GM21360 (cell line): ENCODE data around the gene BTBD1.
"Not testable (repeated sequence)": the region's sequence is repeated elsewhere in the genome, so short reads cannot be mapped to it uniquely, and the experiment has no call there.

ENCODE experiments used
- ATAC-seq: cut with Tn5 transposase; IDR thresholded peaks from one replicate; pipeline ENCODE4 v1.9.1; 2021; ENCODE audit warnings: mild to moderate bottlenecking, moderate library complexity; ENCODE audit not compliant: unreplicated experiment

Gene BTBD1

DNA sequence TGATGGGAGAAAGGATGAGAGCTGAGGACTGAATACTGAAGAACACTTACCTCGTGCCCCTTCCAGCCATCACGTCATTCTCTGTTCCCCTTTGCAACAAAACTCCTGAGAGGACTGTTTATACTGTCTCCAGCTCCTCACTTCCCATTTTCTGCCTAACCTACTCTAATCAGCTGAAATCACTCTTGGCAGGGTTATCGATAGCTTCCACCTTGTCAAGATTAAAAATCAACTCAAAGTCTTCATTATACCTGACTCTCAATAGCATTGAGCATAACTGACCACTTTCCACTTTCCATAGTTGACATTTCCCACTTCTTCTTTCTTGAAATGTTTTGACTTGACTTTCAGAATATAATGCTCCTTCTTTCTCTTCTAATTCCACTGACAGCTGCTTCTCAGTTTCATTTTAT lies 4.3 kb downstream of the BTBD1 start:
- ATAC-seq: no peak

DNA sequence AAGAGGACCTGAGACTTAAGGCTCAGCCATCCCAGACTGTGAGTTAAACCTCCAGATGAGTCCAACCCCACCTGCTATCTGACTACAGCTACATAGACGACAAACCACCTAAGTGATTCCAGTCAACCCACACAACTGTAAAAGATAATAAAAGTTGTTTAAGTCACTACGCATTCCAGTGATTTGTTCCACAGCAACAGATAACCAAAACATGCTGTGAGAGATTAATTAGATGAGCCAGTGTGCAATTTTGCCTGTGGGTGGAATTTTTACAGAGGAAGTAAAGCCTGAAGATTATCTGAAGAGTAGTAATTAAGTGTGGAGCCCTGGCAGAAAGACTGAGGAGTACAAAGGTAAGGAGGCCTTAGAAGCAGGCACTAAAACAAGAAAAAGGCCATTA lies 5.4 kb downstream of the BTBD1 start:
- no peak for ATAC-seq

DNA sequence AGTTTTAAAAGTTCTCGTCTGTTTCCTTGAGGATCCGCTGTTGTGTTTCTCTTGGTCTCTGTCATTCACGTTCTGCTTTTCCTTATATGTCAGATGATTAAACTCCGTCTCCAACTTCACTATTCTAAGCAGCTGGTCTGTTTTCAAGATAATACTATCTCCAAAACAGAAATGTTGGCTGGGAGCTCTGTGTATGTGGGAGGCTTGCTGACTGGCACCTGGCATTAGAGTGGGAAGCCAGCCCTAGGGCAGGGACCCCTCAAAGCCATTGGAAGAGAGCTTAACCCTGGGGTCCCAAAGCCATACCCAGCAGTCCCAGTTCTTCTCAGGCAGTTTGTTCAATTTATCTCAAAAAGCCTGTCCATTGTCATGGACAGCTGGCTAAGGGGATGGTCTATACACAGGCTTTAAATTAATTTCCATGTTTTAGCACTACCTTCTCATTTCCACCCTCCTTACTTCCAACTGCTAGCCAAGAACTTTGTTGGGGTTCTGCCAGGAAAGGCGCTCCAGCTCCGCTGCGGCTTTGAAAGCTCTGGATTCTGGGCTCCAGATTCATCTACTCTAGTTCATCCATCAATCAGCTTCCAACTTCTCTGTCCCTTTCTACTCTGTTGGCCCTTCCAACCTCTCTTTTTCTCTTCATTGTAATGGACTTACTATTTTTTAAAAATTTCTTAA lies 9.2 kb downstream of the BTBD1 start:
- no peak for ATAC-seq

DNA sequence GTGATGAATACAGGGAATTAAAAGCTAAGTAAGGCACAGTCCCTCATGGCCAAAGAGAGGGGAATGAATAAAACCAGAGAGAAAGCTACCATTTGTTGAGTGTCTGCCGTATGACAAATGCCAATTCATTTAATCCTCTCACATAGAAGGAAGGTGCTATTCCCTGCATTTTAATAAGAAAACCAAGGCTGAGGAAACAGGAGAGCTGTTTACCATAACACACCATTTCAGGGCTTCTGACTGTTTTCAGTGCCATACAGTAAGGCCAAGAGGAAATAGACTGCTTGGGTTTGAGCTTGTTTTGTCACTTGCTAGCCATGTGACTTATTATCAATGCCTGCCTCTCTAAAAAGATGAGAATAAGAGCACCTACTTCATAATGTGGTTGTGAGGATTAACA lies 10.1 kb downstream of the BTBD1 start:
- ATAC-seq: no peak

DNA sequence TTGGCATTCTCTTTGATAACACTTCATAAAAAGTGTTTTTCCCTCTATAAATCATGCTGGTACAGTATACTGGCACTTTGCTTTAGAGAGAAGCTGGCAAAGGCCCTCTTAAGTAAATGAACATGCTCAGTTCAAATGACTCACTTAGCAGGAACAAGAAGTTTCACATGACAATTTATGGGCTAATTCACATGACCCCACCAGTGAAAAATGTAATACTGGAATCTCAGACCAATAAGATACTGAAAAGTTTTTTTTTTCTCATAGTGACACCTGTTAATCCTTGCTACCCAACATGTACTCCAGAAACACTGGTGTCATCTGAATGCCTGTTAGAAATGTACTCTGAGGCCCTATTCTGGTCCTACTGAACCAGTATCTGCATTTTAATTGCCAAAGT lies 13.9 kb downstream of the BTBD1 start:
- ATAC-seq: no peak

DNA sequence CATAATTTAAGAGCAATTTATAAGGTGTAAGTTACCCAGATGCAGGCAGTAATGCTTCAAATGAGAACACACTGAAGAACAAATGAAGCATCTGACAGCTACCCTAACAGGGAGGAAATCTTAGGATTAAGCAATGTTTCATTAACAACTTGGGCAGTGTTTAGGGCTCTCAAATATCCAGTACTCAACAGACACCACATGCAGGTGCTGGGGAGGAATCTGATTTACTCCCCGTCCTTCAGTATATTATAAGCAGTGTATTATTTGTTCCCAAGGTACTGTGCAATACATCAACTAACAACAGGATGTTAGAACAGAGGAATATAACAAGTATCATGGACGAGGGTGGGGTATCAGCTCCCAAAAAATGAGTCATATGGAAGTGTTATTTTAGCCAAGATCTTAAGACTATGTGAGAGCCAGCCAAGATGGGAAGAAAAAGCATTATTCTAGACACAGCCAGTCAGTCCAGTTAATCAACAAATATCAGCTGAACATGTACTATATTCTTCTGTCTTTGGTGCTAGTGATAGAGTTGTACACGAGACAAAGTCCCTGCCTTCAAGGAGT lies 20.4 kb downstream of the BTBD1 start:
- ATAC-seq: no peak

DNA sequence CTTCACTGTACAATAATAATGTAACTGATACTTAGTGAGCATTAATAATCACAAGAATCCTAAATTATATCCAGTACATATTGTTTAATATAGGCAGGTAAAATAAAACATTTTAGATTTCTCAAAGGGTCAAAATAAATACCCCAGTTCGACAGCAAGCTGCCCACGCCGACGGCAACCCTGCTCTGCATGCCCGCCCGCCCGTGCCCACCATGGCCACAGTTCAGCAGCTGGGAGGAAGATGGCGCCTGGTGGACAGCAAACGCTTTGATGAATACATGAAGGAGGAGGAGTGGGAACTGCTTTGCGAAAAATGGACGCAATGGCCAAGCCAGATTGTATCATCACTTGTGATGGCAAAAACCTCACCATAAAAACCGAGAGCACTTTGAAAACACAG lies 22.9 kb downstream of the BTBD1 start:
- no peak for ATAC-seq

DNA sequence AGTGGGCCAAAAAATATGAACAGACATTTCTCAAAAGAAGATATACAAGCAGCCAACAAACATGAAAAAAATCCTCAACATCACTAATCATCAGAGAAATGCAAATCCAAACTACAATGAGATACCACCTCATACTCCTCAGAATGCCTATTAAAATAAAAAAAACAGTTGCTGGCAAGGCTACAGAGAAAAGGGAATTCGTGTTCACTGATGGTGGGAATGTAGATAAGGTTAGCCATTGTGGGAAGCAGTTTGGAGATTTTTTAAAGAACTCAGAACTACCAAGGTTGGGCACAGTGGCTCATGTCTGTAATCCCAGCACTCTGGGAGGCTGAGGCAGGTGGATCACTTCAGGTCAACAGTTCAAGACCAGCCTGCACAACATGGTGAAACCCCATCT lies 27.8 kb downstream of the BTBD1 start:
- ATAC-seq: no peak

DNA sequence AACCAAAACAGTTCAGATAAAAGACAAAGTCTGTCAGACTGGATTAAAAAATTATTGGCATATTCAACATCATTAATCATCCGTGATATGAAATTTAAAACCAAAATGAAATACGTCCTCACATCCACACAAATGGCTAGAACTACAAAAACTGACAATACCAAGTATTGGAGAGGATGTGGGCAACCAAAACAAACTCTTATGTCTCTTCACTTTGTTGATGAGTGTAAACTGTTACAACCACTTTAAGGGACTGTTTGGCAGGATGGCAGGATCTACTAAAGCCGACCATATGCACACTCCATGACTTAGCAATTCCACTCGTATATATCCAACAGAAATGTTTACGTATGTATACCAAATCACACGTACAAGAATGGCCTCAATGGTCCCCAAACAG lies 30.8 kb downstream of the BTBD1 start:
- ATAC-seq: no peak

DNA sequence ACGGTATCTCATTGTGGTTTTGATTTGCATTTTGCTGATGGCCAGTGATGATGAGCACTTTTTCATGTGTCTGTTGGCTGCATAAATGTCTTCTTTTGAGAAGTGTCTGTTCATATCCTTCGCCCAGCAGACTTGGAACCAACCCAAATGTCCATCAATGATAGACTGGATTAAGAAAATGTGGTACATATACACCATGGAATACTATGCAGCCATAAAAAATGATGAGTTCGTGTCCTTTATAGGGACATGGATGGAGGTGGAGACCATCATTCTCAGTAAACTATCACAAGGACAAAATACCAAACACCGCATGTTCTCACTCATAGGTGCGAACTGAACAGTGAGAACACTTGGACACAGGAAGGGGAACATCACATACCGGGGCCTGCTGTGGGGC lies 35.8 kb downstream of the BTBD1 start:
- not testable (repeated sequence) for ATAC-seq

DNA sequence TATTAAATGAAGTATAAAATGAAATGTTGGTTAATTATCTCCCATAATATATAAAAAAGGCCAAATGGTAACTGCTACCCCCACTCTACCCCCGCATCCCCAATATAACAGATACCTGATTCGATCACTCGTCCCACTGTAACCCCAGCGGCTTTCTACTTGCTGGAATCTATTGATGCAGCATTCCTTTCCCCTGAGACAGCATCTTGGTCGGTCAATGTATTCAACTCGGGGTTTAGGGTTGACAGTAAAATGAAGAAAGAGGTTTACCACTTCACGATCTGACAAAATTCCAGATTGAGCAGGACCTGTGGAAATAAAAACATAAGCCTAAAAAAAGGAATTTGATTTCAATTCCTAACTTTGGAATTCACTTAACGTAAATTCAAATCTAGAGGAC lies 37.0 kb downstream of the BTBD1 start:
- ATAC-seq: no peak

DNA sequence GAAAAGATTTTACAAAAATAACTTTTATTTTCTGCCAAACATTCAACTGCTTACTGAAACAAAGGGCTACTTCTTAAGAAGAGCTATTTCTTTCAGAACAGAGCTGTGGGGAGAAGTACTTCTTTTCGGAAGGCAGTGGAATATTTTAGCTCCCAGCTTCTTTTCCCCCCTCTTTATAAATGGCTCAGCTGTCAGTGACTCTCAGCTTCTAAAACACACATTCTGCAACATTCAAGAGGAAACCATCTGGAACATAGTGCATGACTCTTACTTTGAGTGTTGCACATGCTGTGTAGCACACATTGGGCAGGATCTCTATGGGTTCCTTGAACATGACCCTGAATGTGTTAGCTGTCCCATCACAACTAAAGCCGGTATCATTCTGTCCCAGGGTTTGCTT lies 48.6 kb downstream of the BTBD1 start:
- no peak for ATAC-seq

DNA sequence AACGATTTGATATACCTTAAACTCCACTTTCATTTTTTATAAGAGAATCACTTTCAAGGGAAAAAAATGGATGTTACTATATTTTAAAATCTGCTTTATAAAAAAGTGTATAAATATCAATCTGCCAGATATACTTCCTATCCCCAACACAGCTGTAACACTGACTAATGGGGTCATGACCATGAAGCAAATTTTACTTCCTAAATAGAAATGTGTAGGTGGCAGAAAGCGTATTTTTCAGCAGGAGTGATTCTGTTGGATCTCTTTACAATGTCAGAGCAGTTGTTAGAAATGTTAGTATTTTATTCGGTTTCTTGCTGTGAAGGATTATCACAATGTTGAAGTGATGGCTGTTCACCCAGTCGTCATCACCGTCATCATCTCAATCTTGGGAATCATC lies 50.1 kb downstream of the BTBD1 start:
- ATAC-seq: no peak

DNA sequence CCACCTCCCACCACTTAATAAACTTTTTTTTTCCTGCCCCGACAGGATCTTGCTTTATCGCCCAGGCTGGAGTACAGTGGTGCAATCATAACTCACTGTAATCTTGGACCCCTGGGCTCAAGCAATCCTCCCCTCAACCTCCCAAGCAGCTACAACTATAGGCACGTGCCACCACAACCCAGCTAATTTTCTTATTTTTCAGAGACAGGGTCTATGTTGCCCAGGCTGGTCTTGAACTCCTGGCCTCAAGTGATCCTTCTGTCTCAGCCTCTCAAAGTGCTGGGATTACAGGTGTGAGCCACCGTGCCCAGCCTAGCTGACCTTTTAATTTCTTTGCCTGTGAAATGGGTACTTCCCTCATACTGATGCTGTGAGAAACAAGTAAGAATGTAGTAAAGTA lies 51.7 kb downstream of the BTBD1 start:
- no peak for ATAC-seq

DNA sequence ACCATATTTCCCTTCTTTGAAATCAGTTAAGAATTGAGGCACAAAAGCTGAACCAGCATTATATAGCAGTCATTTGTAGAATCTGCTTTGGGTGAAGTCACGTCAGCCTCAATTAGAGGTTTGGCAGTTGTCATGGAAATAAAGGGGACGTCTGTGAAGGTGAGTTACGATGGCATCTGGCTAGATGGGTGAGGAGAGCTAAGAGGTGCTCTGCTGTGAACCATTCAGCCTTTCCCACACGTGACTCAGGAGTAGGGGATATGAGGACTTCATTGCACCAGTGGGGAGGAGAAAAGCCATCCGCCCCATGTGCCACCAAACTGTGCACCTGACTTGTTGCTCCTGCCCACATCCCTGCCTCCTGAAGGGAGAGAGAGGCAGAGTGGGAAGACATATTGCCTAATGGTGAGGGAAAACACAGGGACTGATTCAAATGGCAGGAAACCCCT lies 52.8 kb downstream of the BTBD1 start:
- no peak for ATAC-seq

DNA sequence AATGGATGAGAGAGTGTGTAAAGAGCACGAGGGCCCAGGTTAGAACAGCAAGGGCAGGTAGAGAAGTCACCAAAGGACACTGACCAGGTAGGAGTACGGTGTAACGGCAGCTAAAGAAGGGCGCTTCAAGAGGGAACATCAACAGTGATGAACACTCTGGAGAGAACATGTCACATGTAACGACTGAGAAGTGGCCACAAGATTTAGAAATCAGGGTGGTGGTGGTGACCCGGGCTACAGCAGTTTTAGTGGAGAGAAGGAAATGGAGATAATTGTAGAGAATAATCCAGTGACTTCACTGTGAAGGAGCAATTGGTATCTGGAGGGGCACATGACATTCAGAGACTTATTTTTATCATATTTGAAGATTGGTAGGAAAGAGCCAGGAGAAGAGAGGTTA lies 54.4 kb downstream of the BTBD1 start:
- ATAC-seq: no peak

DNA sequence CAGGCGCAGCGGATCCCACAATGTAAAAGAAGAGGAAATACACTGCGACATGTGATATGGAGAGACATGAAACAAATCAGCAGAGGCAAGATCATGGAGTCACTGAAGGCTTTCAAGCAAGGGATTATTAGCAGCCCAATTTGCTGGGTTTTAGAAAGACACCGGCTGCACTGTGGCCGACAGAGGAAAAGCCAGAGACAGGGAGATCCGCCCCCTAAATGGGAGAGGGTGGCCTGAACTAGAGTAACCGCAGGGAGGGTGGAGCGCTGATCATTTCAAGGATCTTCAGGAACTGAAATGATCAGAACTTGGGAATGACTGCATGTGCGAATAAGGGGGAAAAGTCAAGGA lies 55.0 kb downstream of the BTBD1 start:
- ATAC-seq: no peak

DNA sequence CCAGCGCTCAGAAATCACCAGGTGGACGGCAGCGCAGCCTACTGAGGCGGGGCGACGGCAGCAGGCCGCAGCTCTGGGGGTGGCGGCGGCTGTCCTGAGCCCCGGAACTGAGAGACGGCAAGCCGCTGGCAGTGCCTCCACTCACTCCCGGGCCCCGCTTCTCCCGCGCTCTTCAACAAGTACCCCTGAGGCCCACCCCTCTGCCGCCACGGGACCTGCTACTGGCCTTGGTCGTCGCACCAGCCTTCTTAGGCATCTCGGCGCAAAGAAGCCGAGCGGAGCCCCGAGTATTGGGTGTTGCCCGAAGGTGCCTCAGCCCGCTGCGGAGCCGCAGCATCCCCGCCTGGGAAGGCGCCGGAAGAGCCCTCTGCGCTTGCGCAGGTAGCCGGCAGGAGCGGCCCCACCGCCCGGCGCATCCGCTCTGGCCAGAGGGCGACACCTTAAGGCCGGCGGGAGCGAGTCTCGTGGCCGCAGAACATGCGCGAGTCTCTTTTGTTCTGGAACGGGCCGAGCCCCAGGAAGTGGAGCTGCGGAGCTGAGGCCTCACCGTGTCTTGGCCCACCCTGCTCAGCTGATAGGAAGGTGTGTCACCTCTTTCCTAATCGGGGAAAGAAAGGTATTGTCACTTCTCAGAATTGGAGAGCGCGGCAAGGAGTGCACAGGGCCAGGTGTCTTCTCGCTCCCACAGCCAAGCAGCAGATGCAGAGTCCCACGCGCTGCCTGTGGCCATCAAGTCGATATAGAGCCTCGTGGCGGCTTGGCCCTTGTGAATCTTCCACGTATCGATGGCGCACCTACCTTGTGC lies 55.6 kb downstream of the BTBD1 start, which contains the start of gene C15orf40:
C15orf40 (minus strand) TSS at position 369 of the 805 bp plus-strand sequence; CDS start at position 337, 32 bp downstream.
- ATAC-seq: peak; percentile 79

DNA sequence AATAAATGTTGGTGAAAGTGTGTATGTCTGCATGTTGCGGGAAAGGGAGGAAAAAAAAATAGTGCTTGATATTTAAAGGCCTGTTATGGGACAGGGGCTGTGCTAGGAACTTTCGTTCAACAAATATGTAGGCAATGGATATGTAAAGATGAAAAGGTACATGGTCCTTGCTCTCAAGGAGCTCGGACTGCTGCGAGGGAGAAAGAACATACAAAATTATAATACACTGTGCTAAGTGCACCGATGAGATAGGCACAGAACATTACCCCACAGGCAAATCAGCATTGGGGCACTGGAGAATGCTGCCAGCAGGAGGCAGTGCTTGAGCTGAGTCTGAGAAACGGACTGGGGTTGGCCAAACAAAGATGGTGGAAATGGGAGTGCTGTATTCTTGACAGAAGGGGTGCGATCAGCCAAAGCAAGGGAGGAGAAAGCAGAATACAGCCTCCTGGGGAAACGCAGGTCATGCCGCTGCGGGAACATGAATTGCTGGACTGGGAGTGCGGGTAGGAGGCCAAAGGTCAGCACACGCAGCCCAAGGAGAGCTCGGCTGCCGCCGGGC lies 56.3 kb downstream of the BTBD1 start:
- ATAC-seq: peak; percentile 48

DNA sequence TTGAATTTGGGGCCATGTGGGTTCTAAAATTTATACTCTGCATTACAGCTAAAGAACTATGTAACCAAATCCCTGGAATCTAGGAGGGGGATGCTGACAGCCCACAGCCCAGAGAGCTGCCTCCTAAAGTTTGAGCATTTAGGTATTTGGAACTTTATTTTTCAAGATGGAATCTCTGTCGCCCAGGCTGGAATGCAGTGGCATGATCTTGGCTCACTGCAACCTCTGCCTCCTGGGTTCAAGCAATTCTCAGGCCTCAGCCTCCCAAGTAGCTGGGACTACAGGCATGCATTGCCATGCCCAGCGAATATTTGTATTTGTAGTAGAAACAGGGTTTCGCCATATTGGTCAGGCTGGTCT lies 66.4 kb downstream of the BTBD1 start:
- not testable (repeated sequence) for ATAC-seq

DNA sequence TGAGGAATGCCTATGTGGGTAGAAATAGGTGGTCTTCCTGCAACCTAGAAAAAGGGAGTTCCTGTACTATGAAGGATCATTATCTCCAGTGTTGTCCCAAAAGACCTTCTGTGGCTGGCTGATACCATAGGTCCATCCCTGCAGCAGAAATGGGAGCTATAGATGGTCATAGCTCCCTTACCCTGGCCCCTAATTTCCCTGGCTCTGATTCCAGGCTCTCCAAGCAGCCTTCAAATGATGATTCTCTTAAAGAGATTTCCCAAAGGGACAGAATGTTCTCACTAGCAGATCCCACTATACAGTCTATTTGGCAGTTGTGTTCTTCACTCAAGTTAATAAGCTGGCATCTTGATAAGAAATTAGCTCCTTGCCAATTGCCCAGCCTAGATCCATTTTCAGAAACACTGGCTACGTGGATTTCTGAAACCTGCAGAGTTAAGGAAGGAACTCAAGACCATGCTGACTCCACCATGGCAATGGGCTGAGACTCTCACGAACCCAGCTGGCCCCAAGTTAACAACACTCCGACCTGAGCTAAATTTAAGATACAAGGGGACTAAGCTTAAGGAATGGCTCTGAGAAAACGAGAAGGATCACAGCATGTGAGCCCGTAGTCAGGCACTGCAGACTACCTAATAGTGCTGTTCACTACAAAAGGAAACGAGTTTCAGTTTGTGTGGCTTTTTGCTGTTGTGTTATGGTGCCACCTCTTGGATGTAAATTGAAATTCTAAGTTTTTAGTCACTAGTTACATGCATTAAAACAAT lies 67.0 kb downstream of the BTBD1 start:
- ATAC-seq: no peak
